Immature natural killer cell (primary cell): Measurements from ENCODE around the gene ZNF813. TPM values are rescaled to one million over a fixed set of nuclear protein-coding genes. Genes with fewer than 3 reads are reported as not detected.

Source experiments
- DNase-seq, 3 donors: peaks; one replicate each; pipeline ENCODE4 v3.0.0; 2022; ENCODE audit warnings: mixed read lengths in 1 of 3
- H3K27ac Mint-ChIP-seq, 6 donors: one replicate each; pipeline ENCODE4 v1.8.0; 2020; ENCODE audit warnings: mixed read lengths in 6 of 6, mild to moderate bottlenecking in 5 of 6, inconsistent platforms in 4 of 6, moderate library complexity in 3 of 6
- H3K27me3 Mint-ChIP-seq, 3 donors: one replicate each; pipeline ENCODE4 v1.8.0; 2020 to 2021; ENCODE audit warnings: low read depth in 3 of 3, mild to moderate bottlenecking in 3 of 3, mixed read lengths in 3 of 3, moderate library complexity in 3 of 3, inconsistent platforms in 1 of 3
- H3K36me3 Mint-ChIP-seq, 3 donors: one replicate each; pipeline ENCODE4 v1.8.0; 2020; ENCODE audit warnings: mixed read lengths in 3 of 3, inconsistent platforms in 2 of 3, mild to moderate bottlenecking in 2 of 3
- H3K4me1 Mint-ChIP-seq, 2 donors: one replicate each; pipeline ENCODE4 v1.8.0; 2020; ENCODE audit warnings: inconsistent platforms in 2 of 2, mild to moderate bottlenecking in 2 of 2, mixed read lengths in 2 of 2, moderate library complexity in 1 of 2
- H3K4me3 Mint-ChIP-seq, 5 donors: one replicate each; pipeline ENCODE4 v1.8.0; 2020; ENCODE audit warnings: mild to moderate bottlenecking in 5 of 5, mixed read lengths in 5 of 5, inconsistent platforms in 3 of 5, moderate library complexity in 3 of 5
- H3K9me3 Mint-ChIP-seq, 6 donors: one replicate each; pipeline ENCODE4 v1.8.0; 2020; ENCODE audit warnings: mild to moderate bottlenecking in 6 of 6, mixed read lengths in 6 of 6, inconsistent platforms in 4 of 6, moderate library complexity in 3 of 6
- polyA plus RNA-seq, 3 donors: library from polyadenylated mRNA; unstranded; fragments of 300-500 nt; fragmentation: Illumina TruSeq; gene quantifications; one replicate each; pipeline ENCODE4 v1.2.3, GENCODE V29; 2021

Gene ZNF813
- polyA plus RNA-seq, 3 donors from 2014 or later = 1.6 to 6.1 (median 2.7) TPM

DNA sequence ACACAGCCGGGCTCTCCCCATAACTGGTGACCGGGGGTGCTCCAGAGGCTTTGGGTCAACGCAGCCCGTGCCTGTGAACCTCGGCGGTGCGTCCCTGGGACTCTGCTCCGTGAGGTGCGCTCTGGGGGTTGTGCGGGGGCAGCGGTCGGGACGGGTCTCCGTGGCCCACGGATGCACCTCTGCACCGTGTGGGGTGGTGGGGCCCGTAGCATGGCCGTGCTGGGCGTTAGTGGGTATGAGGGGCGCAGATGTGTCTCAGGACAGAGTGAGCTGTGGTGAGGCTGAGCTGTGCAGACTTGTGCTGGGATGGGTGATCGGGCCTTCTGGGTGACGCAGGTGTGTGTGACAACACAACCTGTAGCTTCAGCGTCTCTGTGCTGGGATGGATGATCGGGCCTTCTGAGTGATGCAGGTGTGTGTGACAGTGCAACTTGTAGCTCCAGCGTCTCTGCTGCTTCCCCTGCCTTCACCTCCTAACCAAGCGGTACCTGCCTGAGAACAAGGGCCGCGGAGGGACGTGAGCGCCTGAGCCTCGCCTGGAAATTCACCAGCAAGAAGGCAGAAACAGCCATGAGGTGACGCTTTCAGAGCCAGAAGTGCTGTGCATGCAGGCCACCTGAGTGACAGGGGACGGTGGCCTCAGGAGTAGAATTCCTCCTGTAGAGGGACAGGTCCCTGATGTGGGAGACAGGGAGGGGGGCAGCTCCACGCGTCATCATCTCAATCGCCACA is 71.0 kb downstream of the ZNF813 start:
- peaks cover under 1 to 18% (median 9%) of the 10 kb centered on the region in 3 donors for H3K36me3 Mint-ChIP-seq
- peaks cover 13 to 34% (median 18%) of the 10 kb centered on the region in 3 donors for H3K27me3 Mint-ChIP-seq
- H3K9me3 Mint-ChIP-seq = peaks cover 0 to 1% (median 0%) of the 10 kb centered on the region in 6 donors
- peak overlapping the region; percentile 96 to 100 (median 99) for H3K27ac Mint-ChIP-seq
- H3K4me3 Mint-ChIP-seq = peak overlapping the region; percentile 93 to 98 (median 95)
- peaks cover 19 to 21% of the 10 kb centered on the region in 2 donors for H3K4me1 Mint-ChIP-seq
- DNase-seq = no peak

- H3K27me3 Mint-ChIP-seq = peaks cover 13 to 34% (median 18%) of the 10 kb centered on the region in 3 donors
- peaks cover 19 to 21% of the 10 kb centered on the region in 2 donors for H3K4me1 Mint-ChIP-seq
- peak overlapping the region; percentile 26 to 98 (median 59) for H3K4me3 Mint-ChIP-seq
- peak overlapping the region; percentile 71 to 100 (median 99) for H3K27ac Mint-ChIP-seq
- peaks cover 0 to 1% (median 0%) of the 10 kb centered on the region in 6 donors for H3K9me3 Mint-ChIP-seq
- no peak for DNase-seq
- peaks cover 6 to 18% (median 10%) of the 10 kb centered on the region in 3 donors for H3K36me3 Mint-ChIP-seq
Observed at GRCh38 chr19:53540091-53540490, 72.6 kb downstream of the ZNF813 start.

GRCh38 chr19:53541971-53542370 is 74.4 kb downstream of the ZNF813 start:
- Mint-ChIP-seq H3K27ac (peak overlapping the region in 5 of 6 donors; percentile 7 to 99 (median 62)), H3K4me3 (no peak overlapping the region), H3K36me3 (peaks cover 14 to 25% (median 18%) of the 10 kb centered on the region in 3 donors), H3K27me3 (peaks cover 15 to 34% (median 20%) of the 10 kb centered on the region in 3 donors), H3K9me3 (peaks cover 0 to 1% (median 0%) of the 10 kb centered on the region in 6 donors), H3K4me1 (peaks cover 15 to 24% of the 10 kb centered on the region in 2 donors)
- DNase-seq = no peak

DNA sequence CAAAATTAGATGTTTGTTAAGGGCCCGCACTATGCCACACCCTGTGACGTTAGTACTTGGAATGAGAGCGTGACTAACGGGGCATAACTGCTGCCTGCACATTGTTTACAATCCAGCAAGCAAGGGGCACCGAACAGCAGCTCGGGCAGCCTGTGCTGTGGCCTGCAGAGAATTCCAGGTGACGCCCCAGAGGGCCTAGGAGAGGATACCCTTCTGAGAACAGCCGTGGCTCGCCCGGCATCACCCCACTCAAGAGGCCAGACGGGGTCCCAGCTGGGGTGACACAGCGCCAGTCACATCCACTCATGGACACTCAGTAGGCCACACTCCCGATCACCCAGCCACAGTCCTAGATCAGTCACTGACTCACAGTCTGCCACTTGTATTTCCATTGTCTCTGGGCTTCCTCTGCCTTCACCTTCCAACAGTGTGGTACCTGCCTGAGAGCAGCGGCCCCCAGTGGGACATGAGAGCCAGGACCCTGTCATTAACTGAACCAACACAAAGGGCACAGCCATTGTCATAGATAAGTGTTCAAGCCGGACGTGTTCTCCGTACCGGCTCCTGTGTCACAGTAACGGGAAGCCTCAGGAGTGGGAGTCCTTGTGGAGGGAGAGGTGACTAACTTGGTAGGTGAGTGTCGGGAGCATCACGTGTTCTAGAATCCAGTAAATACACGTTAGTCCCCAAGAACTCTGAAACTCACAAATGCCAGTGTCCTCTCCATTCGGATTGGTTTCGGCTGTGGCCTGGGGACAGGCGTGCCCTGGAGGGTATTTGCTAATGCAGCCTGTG is 77.9 kb downstream of the ZNF813 start:
- Mint-ChIP-seq H3K4me3 (no peak overlapping the region), H3K4me1 (peaks cover 0 to 7% of the 10 kb centered on the region in 2 donors), H3K36me3 (peaks cover 12 to 29% (median 25%) of the 10 kb centered on the region in 3 donors), H3K27me3 (peaks cover 2 to 5% (median 3%) of the 10 kb centered on the region in 3 donors), H3K27ac (peak overlapping the region in 1 of 6 donors; percentile 62), H3K9me3 (peaks cover 0 to 2% (median 0%) of the 10 kb centered on the region in 6 donors)
- DNase-seq = no peak

Other genes starting within 250 kb of the ZNF813 start
- 10 to 100 TPM; 16.6 to 36.1 (median 30.6) TPM for gene ZNF677, start 212.9 kb upstream of the ZNF813 start, polyA plus RNA-seq
- not detected for gene VN1R2, start 209.4 kb upstream of the ZNF813 start, polyA plus RNA-seq
- not detected for gene VN1R4, start 200.0 kb upstream of the ZNF813 start, polyA plus RNA-seq
- gene ZNF845, start 134.0 kb upstream of the ZNF813 start, polyA plus RNA-seq = 1 to 10 TPM; 3.1 to 8.8 (median 6.4) TPM
- 10 to 100 TPM in 1 of 3 donors, 1 to 10 TPM in 1, not detected in 1; 4.8 to 10.9 TPM for gene ZNF525, start 102.0 kb upstream of the ZNF813 start, polyA plus RNA-seq
- gene ZNF765, start 72.6 kb upstream of the ZNF813 start, polyA plus RNA-seq = 10 to 100 TPM in 1 of 3 donors, 1 to 10 TPM in 2; 5.2 to 13.0 (median 8.7) TPM
- 1 to 10 TPM; 4.4 to 8.9 (median 6.9) TPM for gene ZNF761, start 35.7 kb upstream of the ZNF813 start, polyA plus RNA-seq
- 10 to 100 TPM; 11.8 to 35.8 (median 21.8) TPM for gene ZNF331, start 70.4 kb downstream of the ZNF813 start, polyA plus RNA-seq
- not detected for gene DPRX, start 164.3 kb downstream of the ZNF813 start, polyA plus RNA-seq